ENCODE results near the gene ATP9B. TPM values are rescaled to one million over a fixed set of nuclear protein-coding genes. Genes with fewer than 3 reads are reported as not detected.
"Not testable (repeated sequence)": the region's sequence is repeated elsewhere in the genome, so short reads cannot be mapped to it uniquely, and the experiment has no call there.

ATP9B gene
- total RNA-seq, 1 donor from 2014 or later: 33.2 TPM

- no peaks in the 10 kb centered on the region for H4K20me1 ChIP-seq (ENCODE audit: low read depth)
- Mint-ChIP-seq H3K27ac (no peak overlapping the region), H3K36me3 (peaks cover 7% of the 10 kb centered on the region), H3K9me3 (peaks cover 5% of the 10 kb centered on the region), H3K4me3 (no peak overlapping the region), H3K4me1 (peaks cover 5% of the 10 kb centered on the region), H3K27me3 (ENCODE audit: insufficient read depth, low read depth) (no peaks in the 10 kb centered on the region)
- DNase-seq (ENCODE audit: low spot score): no peak
- no peak for TF ChIP-seq CTCF (IDR thresholded peaks at IDR 0.05)
- H3K9ac ChIP-seq: no peak overlapping the region
- no peaks in the 10 kb centered on the region for H3K27me3 ChIP-seq
- no peak overlapping the region for H3K4me3 ChIP-seq
- no peaks in the 10 kb centered on the region for H3K4me1 ChIP-seq
- H3K4me2 ChIP-seq: no peak overlapping the region
- H3K79me2 ChIP-seq (ENCODE audit: low read depth): no peaks in the 10 kb centered on the region
- no peak overlapping the region for H2AFZ ChIP-seq (replicated peaks)
- H3K9me3 ChIP-seq (ENCODE audit: low read depth): no peaks in the 10 kb centered on the region
- H3K27ac ChIP-seq: no peak overlapping the region
- H3F3A ChIP-seq (ENCODE audit: low read depth): no peaks in the 10 kb centered on the region
- H3K36me3 ChIP-seq: no peaks in the 10 kb centered on the region
Measured at GRCh38 chr18:79283929-79284328, 214.7 kb downstream of the ATP9B start.

GRCh38 chr18:79285191-79285590, 216.0 kb downstream of the ATP9B start:
- H3K9me3 ChIP-seq (ENCODE audit: low read depth); H3K27ac Mint-ChIP-seq; H3K27me3 ChIP-seq; H3K36me3 ChIP-seq; H3K27ac ChIP-seq; H3K4me1 ChIP-seq; H3K9ac ChIP-seq; H3K27me3 Mint-ChIP-seq (ENCODE audit: insufficient read depth, low read depth); H2AFZ ChIP-seq (replicated peaks); DNase-seq (ENCODE audit: low spot score); H3K4me2 ChIP-seq; H3K36me3 Mint-ChIP-seq; H3K79me2 ChIP-seq (ENCODE audit: low read depth); H3F3A ChIP-seq (ENCODE audit: low read depth); H3K4me3 ChIP-seq; H3K4me3 Mint-ChIP-seq; H4K20me1 ChIP-seq (ENCODE audit: low read depth); H3K4me1 Mint-ChIP-seq: not testable (repeated sequence)
- peaks cover 10% of the 10 kb centered on the region for H3K9me3 Mint-ChIP-seq

GRCh38 chr18:79290409-79290808, 221.2 kb downstream of the ATP9B start:
- Mint-ChIP-seq H3K36me3 (peaks cover 28% of the 10 kb centered on the region), H3K9me3 (peaks cover 26% of the 10 kb centered on the region)
- H3F3A ChIP-seq (ENCODE audit: low read depth); H4K20me1 ChIP-seq (ENCODE audit: low read depth); H3K4me3 ChIP-seq; DNase-seq (ENCODE audit: low spot score); H3K4me2 ChIP-seq; H3K9ac ChIP-seq; H3K27me3 Mint-ChIP-seq (ENCODE audit: insufficient read depth, low read depth); H3K36me3 ChIP-seq; H2AFZ ChIP-seq (replicated peaks); H3K9me3 ChIP-seq (ENCODE audit: low read depth); H3K4me1 ChIP-seq; H3K27me3 ChIP-seq; H3K4me3 Mint-ChIP-seq; H3K79me2 ChIP-seq (ENCODE audit: low read depth); H3K4me1 Mint-ChIP-seq; H3K27ac ChIP-seq; H3K27ac Mint-ChIP-seq: not testable (repeated sequence)

- no peaks in the 10 kb centered on the region for H3K27me3 ChIP-seq
- Mint-ChIP-seq H3K9me3 (peaks cover 26% of the 10 kb centered on the region), H3K4me3 (no peak overlapping the region)
Measured at GRCh38 chr18:79290876-79291275, 221.7 kb downstream of the ATP9B start.

GRCh38 chr18:79294235-79294634, 225.0 kb downstream of the ATP9B start:
- no peaks in the 10 kb centered on the region for H3K4me1 Mint-ChIP-seq
- no peaks in the 10 kb centered on the region for H3F3A ChIP-seq (ENCODE audit: low read depth)
- H3K27ac Mint-ChIP-seq: no peak overlapping the region
- no peaks in the 10 kb centered on the region for H3K4me1 ChIP-seq
- H3K27me3 Mint-ChIP-seq (ENCODE audit: insufficient read depth, low read depth): no peaks in the 10 kb centered on the region
- no peak for TF ChIP-seq CTCF (IDR thresholded peaks at IDR 0.05)
- TF ChIP-seq EZH2phosphoT487 (IDR thresholded peaks at IDR 0.05): no peak
- TF ChIP-seq EZH2 (IDR thresholded peaks at IDR 0.05): no peak
- no peaks in the 10 kb centered on the region for H3K27me3 ChIP-seq
- no peak overlapping the region for H3K4me3 Mint-ChIP-seq
- H3K9me3 Mint-ChIP-seq: peaks cover 20% of the 10 kb centered on the region
- H2AFZ ChIP-seq (replicated peaks): no peak overlapping the region
- DNase-seq (ENCODE audit: low spot score): no peak
- H3K27ac ChIP-seq: no peak overlapping the region
- no peaks in the 10 kb centered on the region for H3K9me3 ChIP-seq (ENCODE audit: low read depth)
- no peaks in the 10 kb centered on the region for H3K79me2 ChIP-seq (ENCODE audit: low read depth)
- H3K9ac ChIP-seq: no peak overlapping the region
- H3K4me3 ChIP-seq: no peak overlapping the region
- H4K20me1 ChIP-seq (ENCODE audit: low read depth): no peaks in the 10 kb centered on the region
- peaks cover 28% of the 10 kb centered on the region for H3K36me3 Mint-ChIP-seq
- no peaks in the 10 kb centered on the region for H3K36me3 ChIP-seq
- no peak overlapping the region for H3K4me2 ChIP-seq

More at GRCh38 chr18:79290876-79291275, 221.7 kb downstream of the ATP9B start:
- Histone ChIP-seq H3F3A (ENCODE audit: low read depth) (no peaks in the 10 kb centered on the region), H3K9ac (no peak overlapping the region), H3K4me3 (no peak overlapping the region), H3K9me3 (ENCODE audit: low read depth) (no peaks in the 10 kb centered on the region), H3K4me2 (no peak overlapping the region), H3K79me2 (ENCODE audit: low read depth) (no peaks in the 10 kb centered on the region), H3K4me1 (no peaks in the 10 kb centered on the region), H3K27ac (no peak overlapping the region), H3K36me3 (no peaks in the 10 kb centered on the region), H2AFZ (replicated peaks) (no peak overlapping the region), H4K20me1 (ENCODE audit: low read depth) (no peaks in the 10 kb centered on the region)
- H3K27ac Mint-ChIP-seq: no peak overlapping the region
- H3K27me3 Mint-ChIP-seq (ENCODE audit: insufficient read depth, low read depth): no peaks in the 10 kb centered on the region
- H3K4me1 Mint-ChIP-seq: no peaks in the 10 kb centered on the region
- no peak for TF ChIP-seq EZH2 (IDR thresholded peaks at IDR 0.05)
- DNase-seq (ENCODE audit: low spot score): no peak
- H3K36me3 Mint-ChIP-seq: peaks cover 28% of the 10 kb centered on the region
